ENCODE measurements around the gene MYL10. TPM values are rescaled to one million over a fixed set of nuclear protein-coding genes. Genes with fewer than 3 reads are reported as not detected.

Gene MYL10
- total RNA-seq, 1 donor from 2014 or later: not detected

- no peak for DNase-seq (ENCODE audit: low spot score)
These were observed 32.2 kb downstream of the MYL10 start for GRCh38 chr7:101596898-101597297.

GRCh38 chr7:101595766-101596537 is 33.1 kb downstream of the MYL10 start:
- DNase-seq (ENCODE audit: low spot score): no peak

- no peak for DNase-seq (ENCODE audit: low spot score)
These were observed 33.9 kb downstream of the MYL10 start for GRCh38 chr7:101595246-101595645.

DNA sequence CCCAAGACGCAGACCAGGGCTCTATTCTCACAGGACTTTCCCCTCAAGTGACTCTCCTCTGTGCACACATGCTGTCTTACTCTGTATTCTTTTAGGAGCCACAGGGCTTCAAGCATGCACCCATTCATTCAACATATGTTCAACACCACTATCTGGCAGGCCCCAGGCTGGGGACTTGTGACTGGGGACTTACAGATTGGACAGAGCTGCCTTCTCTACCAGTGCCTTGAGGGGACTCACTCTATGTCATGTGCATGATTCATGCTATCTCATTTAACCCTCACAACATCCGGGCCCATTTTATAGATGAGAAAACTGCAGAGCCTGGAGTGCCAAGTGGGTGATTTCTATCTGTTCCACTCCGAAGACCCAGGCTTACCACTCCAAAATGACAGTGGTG is 34.3 kb downstream of the MYL10 start:
- DNase-seq (ENCODE audit: low spot score): no peak

GRCh38 chr7:101593556-101593955 is 35.5 kb downstream of the MYL10 start:
- no peak for DNase-seq (ENCODE audit: low spot score)

DNA sequence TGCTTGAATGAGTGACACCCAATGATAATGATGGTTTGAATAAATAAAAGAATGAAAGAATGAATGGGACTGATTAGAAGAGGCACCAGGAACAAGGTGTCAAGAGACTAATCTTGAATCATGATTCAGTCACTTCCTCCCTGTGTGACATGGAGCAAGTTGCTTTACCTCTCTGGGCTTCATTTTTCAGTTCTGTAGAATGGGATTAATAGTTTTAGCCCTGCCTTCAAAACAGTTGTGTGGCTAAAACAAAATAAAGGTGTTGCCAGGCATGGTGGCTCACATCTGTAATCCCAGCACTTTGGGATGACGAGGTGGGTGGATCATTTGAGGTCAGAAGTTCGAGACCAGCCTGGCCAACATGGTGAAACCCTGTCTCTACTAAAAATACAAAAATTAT is 37.6 kb downstream of the MYL10 start:
- no peak for DNase-seq (ENCODE audit: low spot score)

- no peak for DNase-seq (ENCODE audit: low spot score)
These were observed 38.2 kb downstream of the MYL10 start for GRCh38 chr7:101590663-101591435.

- no peak for DNase-seq (ENCODE audit: low spot score)
These were observed 39.0 kb downstream of the MYL10 start for GRCh38 chr7:101589976-101590662.

DNA sequence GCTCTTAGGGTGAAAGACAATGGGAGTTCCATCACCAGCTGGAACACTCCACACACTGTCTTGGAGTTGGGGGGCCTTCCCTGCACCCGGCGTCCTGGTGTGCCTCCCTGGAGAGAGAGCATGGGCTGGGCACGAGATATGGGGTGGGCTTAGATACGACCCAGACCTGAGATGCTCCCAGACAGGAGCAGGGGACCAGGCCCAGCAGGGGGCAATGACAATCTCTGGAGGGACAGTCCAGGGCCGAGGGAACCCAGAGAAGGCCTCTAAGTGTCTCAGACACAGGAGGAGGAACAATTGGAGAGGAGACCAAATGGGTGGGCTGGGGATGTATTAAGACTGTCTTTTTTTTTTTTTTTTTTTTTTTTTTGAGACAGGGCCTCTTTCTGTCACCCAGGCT is 40.0 kb downstream of the MYL10 start:
- no peak for DNase-seq (ENCODE audit: low spot score)

DNA sequence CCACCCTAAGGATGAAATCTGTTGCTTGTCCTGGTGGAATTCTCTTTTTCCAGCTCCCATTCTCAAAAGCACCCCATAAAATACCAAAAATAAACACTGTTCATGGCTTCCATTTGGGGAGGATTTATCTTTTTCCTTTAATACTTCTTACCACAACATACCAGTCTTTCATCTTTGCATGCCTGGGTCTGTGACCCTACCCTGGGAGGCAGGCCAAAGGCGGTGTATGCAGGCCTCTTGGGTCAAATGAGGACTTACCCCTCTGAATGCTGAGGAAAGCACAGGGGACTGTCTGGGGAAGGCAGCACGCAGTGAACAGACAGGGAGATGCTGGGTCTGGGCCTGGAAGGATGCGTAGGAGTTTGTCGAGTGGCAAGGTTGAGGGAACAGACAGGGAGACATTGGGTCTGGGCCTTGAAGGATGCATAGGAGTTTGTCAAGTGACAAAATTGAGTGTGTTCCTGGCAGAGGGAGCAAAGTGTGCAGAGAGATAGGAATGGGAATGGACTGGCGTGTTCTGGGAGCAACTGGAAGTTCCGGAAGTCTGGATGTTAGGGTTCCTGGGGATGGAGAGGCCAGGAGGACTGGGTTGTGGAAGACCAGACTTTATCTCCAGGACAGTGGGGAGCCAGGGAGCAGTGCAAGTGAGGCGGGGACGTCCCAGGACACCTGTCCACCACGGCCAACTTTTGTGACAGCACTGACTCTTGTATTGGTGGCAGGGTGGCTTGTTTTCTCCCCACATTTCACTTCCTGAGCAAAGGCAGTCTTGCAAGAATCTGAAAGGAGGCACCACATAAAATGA is 40.8 kb downstream of the MYL10 start:
- no peak for DNase-seq (ENCODE audit: low spot score)

GRCh38 chr7:101586906-101587677 is 42.0 kb downstream of the MYL10 start:
- DNase-seq (ENCODE audit: low spot score): no peak

DNA sequence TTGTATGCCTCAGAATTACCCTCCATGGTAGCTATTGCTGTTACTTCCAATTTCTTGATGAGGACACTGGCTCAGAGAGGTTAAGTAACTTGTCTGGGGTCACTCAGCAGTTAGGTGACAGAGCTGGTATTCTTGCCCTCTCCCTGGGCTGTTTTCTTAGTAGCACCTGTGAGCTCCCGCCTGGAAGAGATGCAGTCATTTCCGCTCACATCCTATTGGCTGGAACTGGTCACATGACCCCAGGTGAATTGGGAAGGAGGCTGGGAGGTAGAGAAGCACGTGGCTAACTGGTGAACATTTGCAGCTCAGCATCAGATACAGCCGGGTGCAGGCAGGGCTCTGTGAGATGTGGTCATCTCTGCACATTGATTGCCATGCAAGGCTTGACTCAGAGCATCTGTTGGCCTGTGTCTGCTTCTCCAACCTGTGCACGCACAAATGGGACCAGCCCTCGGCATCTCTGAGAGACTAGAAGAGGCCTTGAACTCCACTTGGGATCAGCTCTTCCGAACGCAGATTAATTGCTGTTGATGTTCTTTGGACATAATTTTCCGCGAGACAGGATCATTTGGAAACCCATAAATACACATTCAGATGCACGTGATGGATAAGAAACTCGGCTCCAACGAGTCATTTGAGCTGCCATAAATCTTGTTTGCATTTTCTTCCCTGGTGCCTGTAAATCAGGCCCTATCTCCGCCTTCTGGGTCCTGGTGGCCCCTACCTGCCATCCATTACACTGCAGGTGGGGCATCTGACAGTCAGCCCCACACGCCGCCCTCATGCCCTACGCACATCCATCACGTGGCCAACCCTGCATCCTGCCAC is 42.8 kb downstream of the MYL10 start:
- DNase-seq (ENCODE audit: low spot score): no peak

DNA sequence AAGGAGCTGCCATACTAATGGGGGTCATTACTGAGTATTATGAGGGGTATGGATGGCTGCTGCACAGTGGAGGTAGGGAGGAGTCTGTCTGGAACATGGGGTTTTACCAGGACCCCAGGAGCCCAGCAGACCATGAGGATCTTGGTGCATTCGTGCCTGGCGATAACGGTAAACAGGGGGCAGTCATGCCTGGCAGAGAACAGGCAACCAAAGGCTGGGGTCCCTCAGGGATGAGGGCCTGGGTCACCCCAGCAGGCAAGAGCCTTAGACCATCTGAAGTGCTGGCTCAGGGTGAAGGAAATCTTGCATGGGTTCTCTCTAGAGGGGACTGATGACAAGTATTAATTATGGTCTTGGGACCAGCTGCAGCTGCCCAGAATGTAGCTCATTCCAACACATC is 46.1 kb downstream of the MYL10 start:
- no peak for DNase-seq (ENCODE audit: low spot score)

GRCh38 chr7:101581891-101582290 is 47.2 kb downstream of the MYL10 start:
- no peak for DNase-seq (ENCODE audit: low spot score)

- no peak for DNase-seq (ENCODE audit: low spot score)
These were observed 48.5 kb downstream of the MYL10 start for GRCh38 chr7:101580596-101580995.

DNA sequence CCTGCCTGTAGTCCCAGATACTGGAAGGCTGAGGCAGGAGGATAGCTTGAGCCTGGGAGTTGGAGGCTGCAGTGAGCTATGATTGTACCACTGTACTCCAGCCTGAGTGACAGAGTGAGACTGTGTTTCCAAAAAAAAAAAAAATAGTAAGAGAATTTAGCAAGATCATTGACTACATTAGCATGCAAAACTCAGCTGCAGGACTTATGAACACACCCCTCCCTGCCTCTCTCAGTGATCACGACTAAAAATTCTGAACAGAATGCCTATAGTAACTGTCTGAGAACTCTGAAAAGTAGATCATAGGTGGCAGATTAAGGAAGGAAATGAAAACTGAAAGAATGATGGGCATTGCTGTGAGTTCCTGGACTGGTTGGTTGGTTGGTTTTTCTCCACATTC is 50.5 kb downstream of the MYL10 start:
- no peak for DNase-seq (ENCODE audit: low spot score)

DNA sequence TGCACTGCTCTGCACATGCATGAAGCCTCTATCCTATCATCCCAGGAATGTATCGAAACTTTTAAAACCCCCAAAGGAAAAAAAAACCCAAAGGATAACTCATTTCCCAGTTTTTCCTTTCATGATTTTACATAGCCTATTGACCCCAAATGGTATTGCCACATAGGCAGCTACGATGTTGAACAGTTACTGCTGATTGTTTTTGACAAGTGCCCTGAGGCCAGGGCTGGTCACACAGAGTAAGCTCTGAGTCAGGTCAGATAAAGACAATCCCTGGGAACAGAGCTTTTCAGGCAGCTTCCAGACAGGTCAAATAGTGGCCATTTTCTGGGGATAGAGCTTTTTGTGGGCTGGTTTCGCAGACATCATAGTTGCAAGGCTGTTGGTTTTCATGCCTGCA is 52.1 kb downstream of the MYL10 start:
- DNase-seq (ENCODE audit: low spot score): no peak

DNA sequence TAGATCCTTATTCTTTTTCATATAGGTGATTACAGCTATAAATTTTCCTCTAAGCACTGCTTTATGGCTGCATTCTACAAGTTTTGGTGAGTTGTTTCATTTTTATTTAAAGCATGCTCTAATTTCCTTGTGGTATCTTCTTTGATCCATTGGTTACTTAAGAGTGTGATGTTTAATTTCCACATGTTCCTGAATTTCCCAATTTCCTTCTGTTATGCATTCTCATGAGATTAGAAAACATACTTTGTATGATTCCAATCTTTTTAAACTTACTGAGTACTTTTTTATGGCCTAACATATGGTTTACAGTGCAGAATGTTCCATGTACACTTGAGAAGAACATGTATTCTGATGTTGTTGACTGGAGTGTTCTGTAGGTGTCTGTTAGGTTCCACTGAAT is 53.4 kb downstream of the MYL10 start:
- no peak for DNase-seq (ENCODE audit: low spot score)

GRCh38 chr7:101575168-101575567 is 53.9 kb downstream of the MYL10 start:
- DNase-seq (ENCODE audit: low spot score): no peak

DNA sequence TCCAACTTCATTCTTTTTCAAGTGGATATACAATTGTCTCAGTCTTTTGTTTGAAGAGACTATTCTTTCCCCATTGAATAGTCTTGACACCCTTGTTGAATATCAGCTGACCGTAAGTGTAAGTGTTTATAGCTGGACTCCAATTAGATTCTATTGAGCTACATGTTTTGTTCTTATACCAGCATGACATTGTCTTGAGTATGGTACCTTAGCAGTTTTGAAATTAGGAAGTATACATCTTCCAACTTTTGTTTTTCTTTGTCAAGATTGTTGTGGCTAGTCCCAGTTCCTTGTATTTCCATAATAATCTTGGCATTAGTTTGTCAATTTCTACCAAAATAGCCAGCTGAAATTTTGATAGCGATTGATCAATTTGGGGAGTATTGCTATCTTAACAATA is 56.9 kb downstream of the MYL10 start:
- DNase-seq (ENCODE audit: low spot score): no peak

All from mucosa of gallbladder (tissue), 1 donor.